Inferior parietal cortex (tissue), 1 donor: Measurements from ENCODE around the gene RASA3.

Experiments used
- DNase-seq: peaks from one replicate; pipeline ENCODE4 v3.0.0-alpha.2; 2016; ENCODE audit errors: extremely low spot score

RASA3 gene

GRCh38 chr13:114055766-114056165 lies 76.7 kb downstream of the RASA3 start:
- DNase-seq, result no peak

GRCh38 chr13:114054830-114055439 lies 77.5 kb downstream of the RASA3 start:
- DNase-seq, result no peak

GRCh38 chr13:114054264-114054663 lies 78.2 kb downstream of the RASA3 start:
- no peak for DNase-seq

GRCh38 chr13:114053026-114053425 lies 79.4 kb downstream of the RASA3 start:
- no peak for DNase-seq

GRCh38 chr13:114050536-114051450 lies 81.6 kb downstream of the RASA3 start:
- no peak for DNase-seq

GRCh38 chr13:114049626-114050101 lies 82.8 kb downstream of the RASA3 start:
- DNase-seq, result no peak

- DNase-seq, result no peak
Observed at GRCh38 chr13:114049026-114049425, 83.4 kb downstream of the RASA3 start.

- DNase-seq, result no peak
Observed at GRCh38 chr13:114048443-114048842, 84.0 kb downstream of the RASA3 start.

- no peak for DNase-seq
Observed at GRCh38 chr13:114047358-114047881, 85.0 kb downstream of the RASA3 start.

- DNase-seq, result no peak
Observed at GRCh38 chr13:114046431-114046975, 85.9 kb downstream of the RASA3 start.

- DNase-seq, result no peak
Observed at GRCh38 chr13:114045113-114045735, 87.2 kb downstream of the RASA3 start.

GRCh38 chr13:114044486-114044885 lies 87.9 kb downstream of the RASA3 start:
- DNase-seq, result no peak

- no peak for DNase-seq
Observed at GRCh38 chr13:114043421-114044053, 88.9 kb downstream of the RASA3 start.

GRCh38 chr13:114042066-114042815 lies 90.2 kb downstream of the RASA3 start:
- DNase-seq, result no peak

- no peak for DNase-seq
Observed at GRCh38 chr13:114041493-114041892, 90.9 kb downstream of the RASA3 start.

GRCh38 chr13:114039471-114040141 lies 92.8 kb downstream of the RASA3 start:
- DNase-seq, result no peak

- DNase-seq, result no peak
Observed at GRCh38 chr13:114038900-114039299, 93.5 kb downstream of the RASA3 start.

- no peak for DNase-seq
Observed at GRCh38 chr13:114038211-114038613, 94.2 kb downstream of the RASA3 start.

GRCh38 chr13:114037674-114038073 lies 94.7 kb downstream of the RASA3 start:
- DNase-seq, result no peak
